IPS DF 4.7 (cell line): ENCODE results near the gene HDAC2.
"Not testable (repeated sequence)": the region's sequence is repeated elsewhere in the genome, so short reads cannot be mapped to it uniquely, and the experiment has no call there.

Experiments used
- DNase-seq: peaks from one replicate; pipeline ENCODE4 v3.0.0-alpha.2; 2013; ENCODE audit warnings: low spot score; ENCODE audit errors: extremely low read depth

Gene HDAC2

GRCh38 chr6:113910285-113910684, 60.7 kb downstream of the HDAC2 start:
- DNase-seq: not testable (repeated sequence)

- peak; percentile 33 for DNase-seq
Measured at GRCh38 chr6:113909224-113909856, 61.6 kb downstream of the HDAC2 start.

GRCh38 chr6:113908801-113909200, 62.1 kb downstream of the HDAC2 start:
- no peak for DNase-seq

GRCh38 chr6:113907102-113907815, 63.7 kb downstream of the HDAC2 start:
- no peak for DNase-seq

- no peak for DNase-seq
Measured at GRCh38 chr6:113903666-113904330, 67.2 kb downstream of the HDAC2 start.

GRCh38 chr6:113901482-113901881, 69.5 kb downstream of the HDAC2 start:
- DNase-seq: no peak

GRCh38 chr6:113894712-113895674, 76.0 kb downstream of the HDAC2 start:
- DNase-seq: no peak

- DNase-seq: no peak
Measured at GRCh38 chr6:113893866-113894265, 77.1 kb downstream of the HDAC2 start.

- DNase-seq: no peak
Measured at GRCh38 chr6:113893451-113893850, 77.5 kb downstream of the HDAC2 start.

GRCh38 chr6:113888956-113889630, 81.9 kb downstream of the HDAC2 start:
- no peak for DNase-seq

GRCh38 chr6:113888493-113888892, 82.5 kb downstream of the HDAC2 start:
- no peak for DNase-seq

- DNase-seq: no peak
Measured at GRCh38 chr6:113886512-113886911, 84.4 kb downstream of the HDAC2 start.

GRCh38 chr6:113884011-113884410, 86.9 kb downstream of the HDAC2 start:
- DNase-seq: no peak
